B cell (primary cell): ENCODE data around the gene MRTFA. TPM values are rescaled to one million over a fixed set of nuclear protein-coding genes. Genes with fewer than 3 reads are reported as not detected.

Experiments used
- ATAC-seq: fragments of 200-7000 bp; cut with Tn5 transposase; one replicate; pipeline ENCODE4 v1.10.0; 2021; ENCODE audit warnings: low read depth, mild to moderate bottlenecking, moderate number of reproducible peaks, moderate library complexity
- CTCF ChIA-PET: fragments of 350-600 bp; sonication (Branson Sonifier 250); formaldehyde crosslinking; loops from one replicate; lab custom pipeline; 2021; ENCODE audit warnings: antibody characterized with exemption, inconsistent platforms; lab: Charles Lee
- POLR2A ChIA-PET: fragments of 350-600 bp; sonication (Branson Sonifier 250); formaldehyde crosslinking; loops from one replicate; lab custom pipeline; 2021; ENCODE audit warnings: antibody characterized with exemption; lab: Charles Lee
- DNase-seq: peaks from one replicate; pipeline ENCODE4 v3.0.0; 2013
- H2AFZ ChIP-seq: 2 replicates; pipeline ENCODE4 v1.6.1; 2012; ENCODE audit warnings: mild to moderate bottlenecking, low read depth, low read length; ENCODE audit not compliant: insufficient read depth, poor library complexity, severe bottlenecking
- H3K27ac ChIP-seq, 2 donors: 1 replicate in 1 of 2; 2 replicates in 1 of 2; pipeline ENCODE4 v1.5.1; 2012 to 2013; ENCODE audit warnings: low read length in 2 of 2, mild to moderate bottlenecking in 2 of 2, moderate library complexity in 1 of 2
- H3K27me3 ChIP-seq, 4 experiments: fragments of 200-600 bp in 1 of 4; sonication (generic) in 1 of 4; replicated peaks in 1 of 4; 1 replicate in 2 of 4; 2 replicates in 2 of 4; pipeline versions ENCODE4 v1.6.1 to v1.7.0; 2013 to 2016; ENCODE audit warnings: low read length in 3 of 4, mild to moderate bottlenecking in 2 of 4, mixed read lengths in 1 of 4, moderate library complexity in 1 of 4; ENCODE audit not compliant: insufficient read depth in 4 of 4, control insufficient read depth in 3 of 4; ENCODE audit errors: control extremely low read depth in 1 of 4
- H3K36me3 ChIP-seq, 2 experiments: replicated peaks in 1 of 2; 1 replicate in 1 of 2; 2 replicates in 1 of 2; pipeline versions ENCODE4 v1.6.1 to v1.7.1; 2013; ENCODE audit warnings: low read length in 1 of 2; ENCODE audit not compliant: insufficient read depth in 2 of 2, control insufficient read depth in 1 of 2; ENCODE audit errors: control extremely low read depth in 1 of 2, extremely low read depth in 1 of 2
- H3K4me1 ChIP-seq, 2 donors: fragments of 200-600 bp in 1 of 2; sonication (generic) in 1 of 2; 1 replicate in 1 of 2; 2 replicates in 1 of 2; pipeline versions ENCODE4 v1.5.1 to v1.6.1; 2013 to 2017; ENCODE audit warnings: low read length in 2 of 2; ENCODE audit not compliant: control insufficient read depth in 2 of 2, insufficient read depth in 2 of 2
- H3K4me2 ChIP-seq: replicated peaks from 2 replicates; pipeline ENCODE3; 2012; ENCODE audit warnings: mild to moderate bottlenecking, low read depth, low read length; ENCODE audit not compliant: poor library complexity, severe bottlenecking
- H3K4me3 ChIP-seq, 5 experiments: fragments of 200-600 bp in 1 of 5; sonication (generic) in 1 of 5; 1 replicate in 3 of 5; 2 replicates in 2 of 5; pipeline versions ENCODE4 v1.5.1 to v1.7.0; 2011 to 2016; ENCODE audit warnings: low read length in 4 of 5, mild to moderate bottlenecking in 4 of 5, low read depth in 2 of 5, control low read depth in 1 of 5, moderate library complexity in 1 of 5; ENCODE audit not compliant: insufficient read depth in 1 of 5; ENCODE audit errors: control extremely low read depth in 1 of 5, extremely low read depth in 1 of 5
- H3K79me2 ChIP-seq: fragments of 200-600 bp; sonication (generic); one replicate; pipeline ENCODE4 v1.6.0; 2016; ENCODE audit warnings: low read length; ENCODE audit not compliant: control insufficient read depth, insufficient read depth
- H3K9ac ChIP-seq: fragments of 200-600 bp; sonication (generic); 2 replicates; pipeline ENCODE4 v1.6.1; 2017; ENCODE audit warnings: mild to moderate bottlenecking, low read length, moderate library complexity
- H3K9me3 ChIP-seq, 3 donors: one replicate each; pipeline versions ENCODE4 v1.6.1 to v1.7.1; 2013; ENCODE audit warnings: low read length in 2 of 3; ENCODE audit not compliant: control insufficient read depth in 2 of 3, insufficient read depth in 1 of 3; ENCODE audit errors: control extremely low read depth in 1 of 3
- H4K20me1 ChIP-seq: 2 replicates; pipeline ENCODE4 v1.6.0; 2012; ENCODE audit warnings: mild to moderate bottlenecking, low read length; ENCODE audit not compliant: insufficient read depth, control insufficient read depth, poor library complexity, severe bottlenecking
- H3K27ac Mint-ChIP-seq: one replicate; pipeline ENCODE4 v1.8.0; 2021; ENCODE audit warnings: mixed read lengths
- H3K27me3 Mint-ChIP-seq: one replicate; pipeline ENCODE4 v1.8.0; 2021; ENCODE audit warnings: mixed read lengths
- H3K4me1 Mint-ChIP-seq: one replicate; pipeline ENCODE4 v1.8.0; 2021; ENCODE audit warnings: mixed read lengths
- H3K4me3 Mint-ChIP-seq: one replicate; pipeline ENCODE4 v1.8.0; 2021; ENCODE audit warnings: mixed read lengths
- H3K9me3 Mint-ChIP-seq: one replicate; pipeline ENCODE4 v1.8.0; 2022; ENCODE audit warnings: mixed read lengths; ENCODE audit not compliant: insufficient read depth
- EZH2 ChIP-seq: IDR thresholded peaks from 2 replicates; pipeline ENCODE4 v1.6.1; 2012; ENCODE audit warnings: borderline replicate concordance, low read depth, mild to moderate bottlenecking, moderate library complexity, low read length; ENCODE audit not compliant: insufficient read depth, poor library complexity, severe bottlenecking
- WGBS: methylation state at CpG from one replicate; pipeline ENCODE4 v1.1.5; 2013; ENCODE audit warnings: missing lambda C conversion rate; ENCODE audit not compliant: insufficient coverage; 5-methylcytosine and 5-hydroxymethylcytosine counted together
- intact Hi-C: fragments of 100-400 bp; cut with micrococcal nuclease; formaldehyde crosslinking; loops from one replicate; pipeline ENCODE4 v1.10.0; 2022
- polyA plus RNA-seq: library from polyadenylated mRNA; depleted of rRNA; stranded (reverse); fragments of >200 nt; gene quantifications from 2 replicates; pipeline ENCODE4 v1.2.3, GENCODE V29; 2012
- total RNA-seq, 2 donors: library from RNA; stranded (reverse); fragments of 120-200 nt in 1 of 2; gene quantifications; 1 replicate in 1 of 2; 2 replicates in 1 of 2; pipeline versions ENCODE4 v1.2.3 to v1.2.4, GENCODE V29; 2013 to 2022
- TF ChIP-seq, protein P1 (sequence below): fragments of 200-600 bp; IDR thresholded peaks from one replicate; pipeline ENCODE4 v1.8.0; 2022; ENCODE audit warnings: antibody characterized with exemption, mild to moderate bottlenecking

Gene MRTFA
- total and polyA plus RNA-seq, 2 donors (not counting 1 experiment from before 2014, with no cell fraction given): 28.9 to 82.6 TPM

DNA sequence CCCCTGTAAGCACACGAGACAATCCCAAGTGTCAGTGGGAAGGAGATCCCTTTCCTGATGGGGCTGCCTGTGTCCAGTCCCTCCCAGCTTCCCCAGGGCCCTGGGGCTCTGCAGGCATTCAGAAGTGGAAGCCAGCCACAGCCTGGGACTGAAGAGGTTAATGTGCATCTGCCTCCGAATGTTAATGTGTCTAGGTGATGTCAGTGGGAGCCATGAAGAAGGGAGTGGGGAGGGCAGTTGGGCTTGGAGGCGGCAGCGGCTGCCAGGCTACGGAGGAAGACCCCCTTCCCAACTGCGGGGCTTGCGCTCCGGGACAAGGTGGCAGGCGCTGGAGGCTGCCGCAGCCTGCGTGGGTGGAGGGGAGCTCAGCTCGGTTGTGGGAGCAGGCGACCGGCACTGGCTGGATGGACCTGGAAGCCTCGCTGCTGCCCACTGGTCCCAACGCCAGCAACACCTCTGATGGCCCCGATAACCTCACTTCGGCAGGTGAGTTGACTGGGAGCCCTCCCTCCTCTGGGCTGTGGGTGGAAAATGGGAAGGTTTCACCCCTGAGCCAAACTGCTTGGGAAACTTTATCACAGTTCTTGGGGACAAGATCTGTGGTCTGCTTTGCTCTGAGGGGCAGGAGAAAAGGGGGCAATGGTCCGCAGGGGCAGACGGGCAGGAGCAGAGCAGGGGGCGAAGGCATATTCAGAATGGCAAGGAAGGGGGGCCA is 42.9 kb upstream of the MRTFA start, which contains the start of gene MCHR1:
MCHR1 (plus strand) TSS at position 236 of the 715 bp plus-strand sequence; CDS start at position 405, 169 bp downstream.
- H3K79me2 ChIP-seq: no peaks in the 10 kb centered on the region
- no peak for TF ChIP-seq EZH2
- TF ChIP-seq, protein P1, sequence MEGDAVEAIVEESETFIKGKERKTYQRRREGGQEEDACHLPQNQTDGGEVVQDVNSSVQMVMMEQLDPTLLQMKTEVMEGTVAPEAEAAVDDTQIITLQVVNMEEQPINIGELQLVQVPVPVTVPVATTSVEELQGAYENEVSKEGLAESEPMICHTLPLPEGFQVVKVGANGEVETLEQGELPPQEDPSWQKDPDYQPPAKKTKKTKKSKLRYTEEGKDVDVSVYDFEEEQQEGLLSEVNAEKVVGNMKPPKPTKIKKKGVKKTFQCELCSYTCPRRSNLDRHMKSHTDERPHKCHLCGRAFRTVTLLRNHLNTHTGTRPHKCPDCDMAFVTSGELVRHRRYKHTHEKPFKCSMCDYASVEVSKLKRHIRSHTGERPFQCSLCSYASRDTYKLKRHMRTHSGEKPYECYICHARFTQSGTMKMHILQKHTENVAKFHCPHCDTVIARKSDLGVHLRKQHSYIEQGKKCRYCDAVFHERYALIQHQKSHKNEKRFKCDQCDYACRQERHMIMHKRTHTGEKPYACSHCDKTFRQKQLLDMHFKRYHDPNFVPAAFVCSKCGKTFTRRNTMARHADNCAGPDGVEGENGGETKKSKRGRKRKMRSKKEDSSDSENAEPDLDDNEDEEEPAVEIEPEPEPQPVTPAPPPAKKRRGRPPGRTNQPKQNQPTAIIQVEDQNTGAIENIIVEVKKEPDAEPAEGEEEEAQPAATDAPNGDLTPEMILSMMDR: no peak
- Mint-ChIP-seq H3K4me1 (peaks cover 10% of the 10 kb centered on the region), H3K4me3 (no peak within 1 kb of the TSS), H3K27me3 (peaks cover 27% of the 10 kb centered on the region), H3K27ac (no peak within 1 kb of the TSS), H3K9me3 (no peaks in the 10 kb centered on the region)
- no peak within 1 kb of the TSS for H2AFZ ChIP-seq
- H3K36me3 ChIP-seq: no peaks in the 10 kb centered on the region
- DNase-seq: no peak
- POLR2A ChIA-PET: interaction anchor here (0.6 kb wide), 1 partner anchor 1156 kb away, joined by 9 read pairs; no protein-coding TSS in a partner anchor
- H3K9ac ChIP-seq: no peak within 1 kb of the TSS
- H3K4me2 ChIP-seq: no peak within 1 kb of the TSS
- WGBS: 28% methylated on average over 21 of the region's 21 CpGs
- H3K27ac ChIP-seq: no peak within 1 kb of the TSS
- H3K27me3 ChIP-seq: peaks cover 0 to 22% (median 10%) of the 10 kb centered on the region in 4 experiments
- CTCF ChIA-PET: interaction anchor here (1.0 kb wide), 1 partner anchor 220 kb away, joined by 5 read pairs; no protein-coding TSS in a partner anchor
- peaks cover 4 to 7% of the 10 kb centered on the region in 2 donors for H3K4me1 ChIP-seq
- no peaks in the 10 kb centered on the region for H3K9me3 ChIP-seq
- H3K4me3 ChIP-seq: no peak within 1 kb of the TSS
- intact Hi-C loops: no loop called here
- ATAC-seq: no peak
- H4K20me1 ChIP-seq: no peaks in the 10 kb centered on the region
